ENCODE results near the gene LSMEM2. TPM values are rescaled to one million over a fixed set of nuclear protein-coding genes. Genes with fewer than 3 reads are reported as not detected.

Gene LSMEM2
- total RNA-seq (2021) (not detected in 2 replicates), Bru-seq, nascent RNA (not detected), BruChase-seq, experiment 1, labeled RNA remaining after a 2-hour chase (percentile 13 among the genes with signal in this experiment), BruChase-seq, experiment 2, labeled RNA remaining after a 6-hour chase (percentile 19 among the genes with signal in this experiment)
- long read RNA-seq = 0 reads

GRCh38 chr3:50278880-50279224, at the start of gene LSMEM2:
LSMEM2 (plus strand) TSS chr3:50279087; CDS start chr3:50279114, 27 bp downstream.
- no peak for DNase-seq (ENCODE audit: low spot score)
- Histone ChIP-seq H3K36me3 (ENCODE audit: insufficient read depth, low read length, poor library complexity, severe bottlenecking) (no peaks in the 10 kb centered on the region), H3K27ac (ENCODE audit: low read depth, low read length, poor library complexity, severe bottlenecking) (no peak within 1 kb of the TSS), H3K4me1 (ENCODE audit: insufficient read depth, low read length, poor library complexity, severe bottlenecking) (no peaks in the 10 kb centered on the region), H3K4me3 (ENCODE audit: low read depth, low read length, poor library complexity, severe bottlenecking) (no peak within 1 kb of the TSS), H3K9me3 (ENCODE audit: low read depth, low read length, poor library complexity, severe bottlenecking) (no peaks in the 10 kb centered on the region), H3K27me3 (replicated peaks; ENCODE audit: insufficient read depth, low read depth, low read length, poor library complexity) (no peaks in the 10 kb centered on the region)
- no TSS peak for BruUV-seq (replicated peaks)
- intact Hi-C loops (cut with micrococcal nuclease; ENCODE audit: unreplicated experiment) = no loop called here
- ChIA-PET POLR2A (ENCODE audit: low non-redundant PET) (no interaction called here), CTCF (no interaction called here)
- TF ChIP-seq CTCF (conservative IDR thresholded peaks at IDR 0.05; ENCODE audit: low read depth, low read length) = no peak
- TF ChIP-seq EZH2 (IDR thresholded peaks at IDR 0.05; ENCODE audit: borderline replicate concordance, low read depth, low read length, poor library complexity, severe bottlenecking) = no peak

- no peak for DNase-seq (ENCODE audit: low spot score)
- peaks cover 8% of the 10 kb centered on the region for H3K4me1 ChIP-seq (ENCODE audit: insufficient read depth, low read length, poor library complexity, severe bottlenecking)
- intact Hi-C loops (cut with micrococcal nuclease; ENCODE audit: unreplicated experiment) = no loop called here
- no peaks in the 10 kb centered on the region for H3K27me3 ChIP-seq (replicated peaks; ENCODE audit: insufficient read depth, low read depth, low read length, poor library complexity)
- BruUV-seq (replicated peaks) = no TSS peak
- H3K9me3 ChIP-seq (ENCODE audit: low read depth, low read length, poor library complexity, severe bottlenecking) = no peaks in the 10 kb centered on the region
- no peak overlapping the region for H3K27ac ChIP-seq (ENCODE audit: low read depth, low read length, poor library complexity, severe bottlenecking)
- TF ChIP-seq CTCF (conservative IDR thresholded peaks at IDR 0.05; ENCODE audit: low read depth, low read length) = no peak
- no peak for TF ChIP-seq EZH2 (IDR thresholded peaks at IDR 0.05; ENCODE audit: borderline replicate concordance, low read depth, low read length, poor library complexity, severe bottlenecking)
- ChIA-PET POLR2A (ENCODE audit: low non-redundant PET) (no interaction called here), CTCF (no interaction called here)
- no peaks in the 10 kb centered on the region for H3K36me3 ChIP-seq (ENCODE audit: insufficient read depth, low read length, poor library complexity, severe bottlenecking)
- H3K4me3 ChIP-seq (ENCODE audit: low read depth, low read length, poor library complexity, severe bottlenecking) = no peak overlapping the region
Measured at GRCh38 chr3:50229490-50229889, 49.4 kb upstream of the LSMEM2 start.

- CTCF ChIA-PET = interaction anchor here (1.0 kb wide), 1 partner anchor 29 kb away, joined by 3 read pairs; no protein-coding TSS in a partner anchor
- POLR2A ChIA-PET (ENCODE audit: low non-redundant PET) = interaction anchor here (0.6 kb wide), 1 partner anchor 28 kb away, joined by 5 read pairs; no protein-coding TSS in a partner anchor
- Histone ChIP-seq H3K4me3 (ENCODE audit: low read depth, low read length, poor library complexity, severe bottlenecking) (no peak overlapping the region), H3K27ac (ENCODE audit: low read depth, low read length, poor library complexity, severe bottlenecking) (no peak overlapping the region), H3K36me3 (ENCODE audit: insufficient read depth, low read length, poor library complexity, severe bottlenecking) (no peaks in the 10 kb centered on the region), H3K9me3 (ENCODE audit: low read depth, low read length, poor library complexity, severe bottlenecking) (no peaks in the 10 kb centered on the region), H3K4me1 (ENCODE audit: insufficient read depth, low read length, poor library complexity, severe bottlenecking) (peaks cover 8% of the 10 kb centered on the region), H3K27me3 (replicated peaks; ENCODE audit: insufficient read depth, low read depth, low read length, poor library complexity) (no peaks in the 10 kb centered on the region)
- intact Hi-C loops (cut with micrococcal nuclease; ENCODE audit: unreplicated experiment) = no loop called here
- BruUV-seq (replicated peaks) = no TSS peak
- no peak for TF ChIP-seq CTCF (conservative IDR thresholded peaks at IDR 0.05; ENCODE audit: low read depth, low read length)
- TF ChIP-seq EZH2 (IDR thresholded peaks at IDR 0.05; ENCODE audit: borderline replicate concordance, low read depth, low read length, poor library complexity, severe bottlenecking) = no peak
- DNase-seq (ENCODE audit: low spot score) = no peak
Measured at GRCh38 chr3:50230104-50230793, 48.6 kb upstream of the LSMEM2 start.

Measured in A673 (cell line).